Omental fat pad (tissue), 4 donors: ENCODE data around the gene CD300A. TPM values are rescaled to one million over a fixed set of nuclear protein-coding genes. Genes with fewer than 3 reads are reported as not detected.

Source experiments
- ATAC-seq: fragments of 150-250 bp; one replicate; pipeline ENCODE4 v1.9.1; 2016; ENCODE audit warnings: mild to moderate bottlenecking, moderate library complexity; ENCODE audit not compliant: low FRiP score
- DNase-seq: peaks from one replicate; pipeline ENCODE4 v3.0.0-alpha.2; 2019; ENCODE audit warnings: low spot score
- CTCF ChIP-seq, 3 donors: fragments of 450-650 bp; IDR thresholded peaks; one replicate each; pipeline ENCODE4 v1.5.1; 2016 to 2017; ENCODE audit warnings: antibody characterized with exemption in 3 of 3, mild to moderate bottlenecking in 3 of 3, moderate library complexity in 2 of 3
- small RNA-seq: library from RNA; depleted of rRNA; stranded (forward); fragments of <200 nt; gene quantifications from one replicate; pipeline ENCODE3, GENCODE V24; 2016
- total RNA-seq, 4 donors: library from RNA; depleted of rRNA; stranded (reverse); fragments of >200 nt; gene quantifications; one replicate each; pipeline ENCODE4 v1.1.0, GENCODE V29; 2016

CD300A gene
- total RNA-seq, 4 donors from 2014 or later = 4.8 to 24.6 (median 16.6) TPM

DNA sequence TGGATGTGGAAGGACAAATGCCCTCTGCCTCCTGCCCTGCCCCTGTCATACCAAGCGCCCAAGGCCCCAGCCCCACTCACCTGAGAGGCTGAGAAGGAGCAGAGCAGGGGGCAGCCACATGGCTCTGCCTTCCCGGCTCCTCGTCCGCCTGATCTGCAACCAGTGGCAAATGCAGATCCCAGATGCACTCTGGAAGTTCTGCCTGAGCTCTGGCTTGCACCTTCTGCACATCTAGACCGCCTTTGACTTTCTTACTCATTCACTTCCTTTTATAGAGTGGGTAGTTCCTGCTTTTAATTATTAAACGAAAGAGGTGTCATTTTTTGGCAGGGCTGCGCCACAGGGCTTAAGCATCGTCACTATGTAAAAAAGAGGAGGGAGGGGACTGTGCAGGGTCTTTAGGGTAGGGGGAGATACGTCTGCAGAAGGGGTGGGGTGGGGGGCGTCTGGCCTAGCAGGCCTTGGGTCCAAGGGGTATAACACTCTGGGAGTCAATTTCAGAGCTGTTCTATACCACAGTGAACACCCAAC, 64.9 kb downstream of the CD300A start, which contains the start of gene CD300LB:
TSS of gene CD300LB (minus strand) at position 245 of the 531 bp plus-strand sequence. CDS start at position 120, 125 bp downstream.
- no peak for ATAC-seq
- no peak for DNase-seq
- no peak for TF ChIP-seq CTCF (IDR thresholded peaks at IDR 0.05)

DNA sequence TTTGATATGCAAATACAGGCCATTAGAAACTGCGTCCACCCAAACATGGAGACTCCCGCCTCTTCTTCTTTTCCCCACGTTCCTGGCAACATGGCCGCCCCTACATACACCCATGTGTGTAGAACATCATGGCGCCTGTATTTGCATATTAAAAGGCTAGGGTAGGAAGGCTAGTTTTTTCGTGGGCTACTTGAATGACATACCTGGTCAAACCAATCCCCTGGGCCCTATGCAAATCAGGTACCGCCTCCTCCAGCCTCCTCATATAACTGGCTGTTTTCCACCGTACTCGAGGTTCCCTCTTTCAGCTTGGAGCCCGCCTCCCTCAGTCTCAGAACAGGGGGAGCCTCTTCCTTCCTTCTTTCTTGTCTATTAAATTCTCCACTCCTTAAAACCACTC, 65.7 kb downstream of the CD300A start:
- DNase-seq (no peak), ATAC-seq (peak; percentile 25)
- no peak for TF ChIP-seq CTCF (IDR thresholded peaks at IDR 0.05)

Small RNA genes lying within 50 kb of the gene (small RNA-seq; reads per million reads assigned to genes)
- not detected for gene RNA5SP448

Other genes starting within 250 kb of the CD300A start
- not detected for gene DNAI2, start 192.4 kb upstream of the CD300A start, total RNA-seq
- 1 to 10 TPM in 2 of 4 donors, under 1 TPM in 2; 0.72 to 2.4 (median 1.4) TPM for gene KIF19, start 140.4 kb upstream of the CD300A start, total RNA-seq
- under 1 TPM in 1 of 4 donors, not detected in 3; 0.36 TPM for gene BTBD17, start 104.8 kb upstream of the CD300A start, total RNA-seq
- not detected for gene GPR142, start 99.1 kb upstream of the CD300A start, total RNA-seq
- 10 to 100 TPM; 11.5 to 29.0 (median 16.0) TPM for gene GPRC5C, start 34.5 kb upstream of the CD300A start, total RNA-seq
- gene CD300LB, start 64.8 kb downstream of the CD300A start, total RNA-seq = 10 to 100 TPM in 1 of 4 donors, 1 to 10 TPM in 1, under 1 TPM in 2; 0.63 to 14.1 (median 0.86) TPM
- 1 to 10 TPM; 1.6 to 9.4 (median 2.1) TPM for gene CD300C, start 79.5 kb downstream of the CD300A start, total RNA-seq
- not detected for gene CD300H, start 100.9 kb downstream of the CD300A start, total RNA-seq
- under 1 TPM in 1 of 4 donors, not detected in 3; 0.79 TPM for gene CD300LD, start 125.6 kb downstream of the CD300A start, total RNA-seq
- gene CD300E, start 157.1 kb downstream of the CD300A start, total RNA-seq = 1 to 10 TPM; 1.6 to 9.2 (median 2.2) TPM
- gene CD300LF, start 246.3 kb downstream of the CD300A start, total RNA-seq = 1 to 10 TPM in 3 of 4 donors, not detected in 1; 1.1 to 2.5 (median 2.2) TPM